AG04449 (cell line): ENCODE measurements around the gene HPF1.
"Not testable (repeated sequence)": the region's sequence is repeated elsewhere in the genome, so short reads cannot be mapped to it uniquely, and the experiment has no call there.

Experiments used
- CTCF ChIA-PET: fragments of 350-600 bp; formaldehyde crosslinking; extraction: SDS; loops from one replicate; lab custom pipeline; 2021; ENCODE audit warnings: antibody characterized with exemption; lab: Yijun Ruan, JAX
- POLR2A ChIA-PET: fragments of 400-600, 350-600 bp; formaldehyde crosslinking; extraction: SDS; loops from one replicate; lab custom pipeline; 2020; ENCODE audit warnings: antibody characterized with exemption, inconsistent platforms; lab: Yijun Ruan, JAX
- DNase-seq: peaks from one replicate; pipeline ENCODE4 v3.0.0-alpha.2; 2010; ENCODE audit warnings: low read depth, low spot score
- H3K4me3 ChIP-seq: 2 replicates; pipeline ENCODE4 v1.5.1; 2011; ENCODE audit warnings: low read depth, mild to moderate bottlenecking, control low read depth, low read length
- CTCF ChIP-seq: IDR thresholded peaks from one replicate; pipeline ENCODE4 v1.5.1; 2011; ENCODE audit warnings: mild to moderate bottlenecking, moderate library complexity, low read length, control low read depth, inconsistent platforms; ENCODE audit not compliant: insufficient read depth; ENCODE audit errors: missing control alignments

HPF1 gene

GRCh38 chr4:169795585-169795984, 37.8 kb upstream of the HPF1 start:
- H3K4me3 ChIP-seq, result no peak overlapping the region
- ChIA-PET POLR2A (no interaction called here), CTCF (interaction anchor here (1.2 to 6.3 kb wide), 2 partner anchors 13 to 252 kb away, joined by 6 to 53 read pairs; no protein-coding TSS in a partner anchor)
- no peak for TF ChIP-seq CTCF
- no peak for DNase-seq

- TF ChIP-seq CTCF, result peak; percentile 43
- POLR2A ChIA-PET, result no interaction called here
- H3K4me3 ChIP-seq, result peak overlapping the region; percentile 51
- CTCF ChIA-PET, result interaction anchor here (0.8 to 2.4 kb wide), 24 partner anchors 8 to 296 kb away, joined by 3 to 19 read pairs (median 4); partner anchors contain the start of genes CLCN3 and NEK1
- no peak for DNase-seq
These were observed 33.9 kb upstream of the HPF1 start for GRCh38 chr4:169791527-169792156.

GRCh38 chr4:169791062-169791461, 33.3 kb upstream of the HPF1 start:
- ChIA-PET CTCF (interaction anchor here (0.8 to 2.4 kb wide), 22 partner anchors 9 to 297 kb away, joined by 3 to 19 read pairs (median 5); partner anchors contain the start of genes CLCN3 and NEK1), POLR2A (no interaction called here)
- no peak for TF ChIP-seq CTCF
- no peak for DNase-seq
- no peak overlapping the region for H3K4me3 ChIP-seq

GRCh38 chr4:169774466-169775445, 17.0 kb upstream of the HPF1 start:
- peak; percentile 40 for TF ChIP-seq CTCF
- DNase-seq, result no peak
- ChIA-PET POLR2A (no interaction called here), CTCF (interaction anchor here (0.9 to 1.3 kb wide), 2 partner anchors 10 to 273 kb away, joined by 3 read pairs; no protein-coding TSS in a partner anchor)
- H3K4me3 ChIP-seq, result 0 out of 2 replicates have a peak overlapping the region, but pooled peaks have one; percentile 8

- ChIA-PET POLR2A (no interaction called here), CTCF (interaction anchor here (1.3 kb wide), 1 partner anchor 10 kb away, joined by 3 read pairs; no protein-coding TSS in a partner anchor)
- no peak for DNase-seq
- no peak overlapping the region for H3K4me3 ChIP-seq
- TF ChIP-seq CTCF, result no peak
These were observed 16.1 kb upstream of the HPF1 start for GRCh38 chr4:169773889-169774288.

DNA sequence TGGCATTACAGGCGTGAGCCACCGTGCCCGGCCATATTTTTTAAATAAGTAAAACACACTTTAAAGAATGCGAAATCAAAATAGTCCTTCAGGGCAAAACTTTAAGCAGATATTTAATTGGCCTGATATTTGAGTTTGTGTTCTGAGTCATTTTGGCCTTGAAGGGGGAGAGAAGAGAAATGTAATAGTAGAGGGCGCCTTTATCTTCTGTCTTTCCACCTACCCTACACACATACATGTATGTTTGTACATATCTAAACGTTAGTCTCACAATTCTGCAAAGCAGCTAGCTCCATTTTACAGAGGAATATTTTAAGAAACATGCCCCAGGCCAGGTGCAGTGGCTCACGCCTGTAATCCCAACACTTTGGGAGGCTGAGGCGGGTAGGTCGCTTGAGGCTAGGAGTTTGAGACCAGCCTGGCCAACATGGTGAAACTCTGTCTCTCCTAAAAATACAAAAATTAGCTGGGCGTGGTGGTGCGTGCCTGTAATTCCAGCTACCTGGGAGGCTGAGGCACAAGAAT, 13.9 kb upstream of the HPF1 start:
- DNase-seq, POLR2A ChIA-PET, H3K4me3 ChIP-seq: not testable (repeated sequence)
- CTCF ChIA-PET, result interaction anchor here (0.6 kb wide), 1 partner anchor 112 kb away, joined by 3 read pairs; no protein-coding TSS in a partner anchor
